HT-29 (cell line): ENCODE results near the gene ODC1. TPM values are rescaled to one million over a fixed set of nuclear protein-coding genes. Genes with fewer than 3 reads are reported as not detected.
"Not testable (repeated sequence)": the region's sequence is repeated elsewhere in the genome, so short reads cannot be mapped to it uniquely, and the experiment has no call there.

Experiments
- DNase-seq: peaks from one replicate; pipeline ENCODE4 v3.0.0-alpha.2; 2015; ENCODE audit warnings: low spot score
- total RNA-seq: library from RNA; depleted of rRNA; stranded (reverse); fragments of >200 nt; shearing (Covaris generic); gene quantifications from 2 replicates; pipeline ENCODE4 v1.2.3, GENCODE V29; 2014

The ODC1 gene
- total RNA-seq, 1 experiment from 2014 or later: 323 TPM

GRCh38 chr2:10478916-10479315 is 30.8 kb upstream of the ODC1 start:
- no peak for DNase-seq

GRCh38 chr2:10478298-10478625 is 30.1 kb upstream of the ODC1 start:
- DNase-seq: no peak

- no peak for DNase-seq
Observed at GRCh38 chr2:10477443-10478297, 29.5 kb upstream of the ODC1 start.

GRCh38 chr2:10476723-10477442 is 28.8 kb upstream of the ODC1 start:
- no peak for DNase-seq

- DNase-seq: no peak
Observed at GRCh38 chr2:10475811-10476660, 27.9 kb upstream of the ODC1 start.

GRCh38 chr2:10475221-10475722 is 27.1 kb upstream of the ODC1 start:
- DNase-seq: no peak

GRCh38 chr2:10473121-10473756 is 25.1 kb upstream of the ODC1 start:
- no peak for DNase-seq

- DNase-seq: no peak
Observed at GRCh38 chr2:10471955-10472354, 23.8 kb upstream of the ODC1 start.

GRCh38 chr2:10471046-10471571 is 23.0 kb upstream of the ODC1 start:
- no peak for DNase-seq

GRCh38 chr2:10469955-10470608 is 22.0 kb upstream of the ODC1 start:
- DNase-seq: no peak

GRCh38 chr2:10469301-10469700 is 21.2 kb upstream of the ODC1 start:
- no peak for DNase-seq

- DNase-seq: no peak
Observed at GRCh38 chr2:10467401-10467800, 19.3 kb upstream of the ODC1 start.

GRCh38 chr2:10466801-10467200 is 18.7 kb upstream of the ODC1 start:
- DNase-seq: no peak

GRCh38 chr2:10465910-10466309 is 17.8 kb upstream of the ODC1 start:
- DNase-seq: no peak

- no peak for DNase-seq
Observed at GRCh38 chr2:10462178-10463083, 14.3 kb upstream of the ODC1 start.

- DNase-seq: no peak
Observed at GRCh38 chr2:10460366-10460796, 12.3 kb upstream of the ODC1 start.

- peak; percentile 82 for DNase-seq
Observed at GRCh38 chr2:10457846-10458598, 9.9 kb upstream of the ODC1 start.

GRCh38 chr2:10457195-10457594 is 9.1 kb upstream of the ODC1 start:
- DNase-seq: not testable (repeated sequence)

GRCh38 chr2:10454505-10454904 is 6.4 kb upstream of the ODC1 start:
- DNase-seq: no peak
